PC-9 (cell line): ENCODE measurements around the gene CNTN4. TPM values are rescaled to one million over a fixed set of nuclear protein-coding genes. Genes with fewer than 3 reads are reported as not detected.

ENCODE experiments used
- BruUV-seq: library from RNA; stranded (reverse); fragments of 400-500 nt; replicated peaks from 2 replicates; lab custom pipeline; 2021; lab: Mats Ljungman, UMichigan
- CTCF ChIA-PET: fragments of 300-600 bp; sonication (Branson Sonifier 250); formaldehyde crosslinking; loops from one replicate; lab custom pipeline; 2022; ENCODE audit warnings: antibody characterized with exemption; lab: Charles Lee
- POLR2A ChIA-PET: fragments of 300-600 bp; sonication (Branson Sonifier 250); formaldehyde crosslinking; loops from one replicate; lab custom pipeline; 2022; ENCODE audit warnings: antibody characterized with exemption; ENCODE audit not compliant: unreplicated experiment; lab: Charles Lee
- DNase-seq, 2 experiments: peaks; one replicate each; pipeline versions ENCODE4 v3.0.0 to v3.0.0-alpha.2; 2015 to 2022; ENCODE audit warnings: mixed read lengths in 1 of 2
- H2AFZ ChIP-seq: fragments of 200-600 bp; sonication (generic); 2 replicates; pipeline ENCODE4 v1.8.1; 2017; ENCODE audit warnings: antibody characterized with exemption
- H3F3A ChIP-seq: fragments of 200-600 bp; sonication (generic); 2 replicates; pipeline ENCODE4 v1.8.1; 2017; ENCODE audit warnings: antibody characterized with exemption, mild to moderate bottlenecking, low read depth; ENCODE audit not compliant: insufficient read depth
- H3K27ac ChIP-seq: fragments of 200-600 bp; sonication (generic); 2 replicates; pipeline ENCODE4 v1.6.1; 2016; ENCODE audit warnings: mixed run types
- H3K27me3 ChIP-seq: fragments of 200-600 bp; sonication (generic); 2 replicates; pipeline ENCODE4 v1.6.1; 2016; ENCODE audit warnings: low read depth, mixed run types; ENCODE audit not compliant: insufficient read depth
- H3K36me3 ChIP-seq: fragments of 200-600 bp; sonication (generic); 2 replicates; pipeline ENCODE4 v1.6.1; 2016; ENCODE audit warnings: low read depth, mixed run types
- H3K4me1 ChIP-seq: fragments of 200-600 bp; sonication (generic); replicated peaks from 2 replicates; pipeline ENCODE4 v1.6.1; 2016; ENCODE audit warnings: mixed run types; ENCODE audit not compliant: insufficient read depth
- H3K4me2 ChIP-seq: fragments of 200-600 bp; sonication (generic); 2 replicates; pipeline ENCODE4 v1.6.1; 2017; ENCODE audit warnings: mixed run types
- H3K4me3 ChIP-seq: fragments of 200-600 bp; sonication (generic); 2 replicates; pipeline ENCODE4 v1.6.1; 2016; ENCODE audit warnings: mixed run types
- H3K79me2 ChIP-seq: fragments of 200-600 bp; sonication (generic); 2 replicates; pipeline ENCODE4 v1.6.1; 2017; ENCODE audit warnings: low read depth, mixed run types
- H3K9me2 ChIP-seq: fragments of 200-600 bp; sonication (generic); 2 replicates; pipeline ENCODE4 v1.8.1; 2017; ENCODE audit warnings: mild to moderate bottlenecking; ENCODE audit not compliant: insufficient read depth
- H3K9me3 ChIP-seq: fragments of 200-600 bp; sonication (generic); 2 replicates; pipeline ENCODE4 v1.8.1; 2016; ENCODE audit warnings: low read depth; ENCODE audit not compliant: insufficient read depth
- H4K20me1 ChIP-seq: fragments of 200-600 bp; sonication (generic); 2 replicates; pipeline ENCODE4 v1.8.1; 2017; ENCODE audit not compliant: insufficient read depth
- CTCF ChIP-seq: fragments of 200-600 bp; sonication (generic); conservative IDR thresholded peaks from 2 replicates; pipeline ENCODE4 v1.6.1; 2017; ENCODE audit warnings: mixed run types, antibody characterized with exemption, mild to moderate bottlenecking, moderate library complexity
- EZH2 ChIP-seq: fragments of 200-600 bp; sonication (generic); IDR thresholded peaks from 2 replicates; pipeline ENCODE4 v1.8.0; 2017; ENCODE audit warnings: antibody characterized with exemption, low read depth
- intact Hi-C: fragments of 100-400 bp; cut with micrococcal nuclease; formaldehyde crosslinking; loops from one replicate; pipeline ENCODE4 v1.10.0; 2022; ENCODE audit not compliant: unreplicated experiment
- total RNA-seq: library from RNA; stranded (reverse); gene quantifications from 2 replicates; pipeline ENCODE4 v1.2.3, GENCODE V29; 2021

The CNTN4 gene
- total RNA-seq, 1 experiment from 2014 or later = not detected

DNA sequence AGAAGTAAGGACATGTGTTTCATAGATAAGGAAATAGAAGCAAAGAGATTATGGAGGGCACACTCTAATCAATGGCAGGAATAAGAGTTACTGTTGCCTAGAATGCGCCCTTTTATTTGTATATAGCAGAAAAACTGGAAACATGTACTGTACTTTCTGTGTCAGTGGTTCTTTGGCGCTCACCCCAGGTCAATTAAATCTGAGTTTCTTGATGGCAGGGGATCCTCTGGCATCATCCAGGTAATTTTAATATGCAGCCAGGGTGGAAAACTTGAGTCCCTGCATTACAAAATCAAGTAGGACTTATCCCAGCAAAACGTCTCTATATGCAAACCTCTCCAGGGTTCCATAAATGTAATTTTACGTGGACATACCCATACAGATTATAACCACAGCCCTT is 727.4 kb downstream of the CNTN4 start:
- H2AFZ ChIP-seq = no peak overlapping the region
- DNase-seq = no peak
- no peaks in the 10 kb centered on the region for H3K79me2 ChIP-seq
- no TSS peak for BruUV-seq
- H3K36me3 ChIP-seq = no peaks in the 10 kb centered on the region
- no peak overlapping the region for H3K4me3 ChIP-seq
- no peaks in the 10 kb centered on the region for H3K27me3 ChIP-seq
- intact Hi-C loops = no loop called here
- H3K4me2 ChIP-seq = no peak overlapping the region
- ChIA-PET CTCF (no interaction called here), POLR2A (no interaction called here)
- no peaks in the 10 kb centered on the region for H3K9me3 ChIP-seq
- TF ChIP-seq CTCF = no peak
- TF ChIP-seq EZH2 = no peak
- H3K4me1 ChIP-seq = no peaks in the 10 kb centered on the region
- H3F3A ChIP-seq = no peaks in the 10 kb centered on the region
- H3K9me2 ChIP-seq = no peaks in the 10 kb centered on the region
- H4K20me1 ChIP-seq = no peaks in the 10 kb centered on the region
- no peak overlapping the region for H3K27ac ChIP-seq

GRCh38 chr3:2826453-2826852 is 727.8 kb downstream of the CNTN4 start:
- ChIA-PET POLR2A (no interaction called here), CTCF (no interaction called here)
- H3F3A ChIP-seq = no peaks in the 10 kb centered on the region
- DNase-seq = no peak
- TF ChIP-seq EZH2 = no peak
- no peak for TF ChIP-seq CTCF
- H3K9me3 ChIP-seq = no peaks in the 10 kb centered on the region
- H3K36me3 ChIP-seq = no peaks in the 10 kb centered on the region
- H3K27ac ChIP-seq = no peak overlapping the region
- no peak overlapping the region for H2AFZ ChIP-seq
- no peaks in the 10 kb centered on the region for H3K27me3 ChIP-seq
- BruUV-seq = no TSS peak
- H3K4me2 ChIP-seq = no peak overlapping the region
- intact Hi-C loops = no loop called here
- no peaks in the 10 kb centered on the region for H4K20me1 ChIP-seq
- no peaks in the 10 kb centered on the region for H3K79me2 ChIP-seq
- H3K9me2 ChIP-seq = no peaks in the 10 kb centered on the region
- H3K4me3 ChIP-seq = no peak overlapping the region
- no peaks in the 10 kb centered on the region for H3K4me1 ChIP-seq

GRCh38 chr3:2837239-2837638 is 738.6 kb downstream of the CNTN4 start:
- H3K79me2 ChIP-seq = no peaks in the 10 kb centered on the region
- H3K4me3 ChIP-seq = no peak overlapping the region
- no peaks in the 10 kb centered on the region for H3K27me3 ChIP-seq
- POLR2A ChIA-PET = no interaction called here
- no peaks in the 10 kb centered on the region for H4K20me1 ChIP-seq
- no peak for DNase-seq
- no peaks in the 10 kb centered on the region for H3K9me3 ChIP-seq
- no peaks in the 10 kb centered on the region for H3F3A ChIP-seq
- H3K4me1 ChIP-seq = no peaks in the 10 kb centered on the region
- CTCF ChIA-PET = no interaction called here
- no peaks in the 10 kb centered on the region for H3K9me2 ChIP-seq
- intact Hi-C loops = no loop called here
- BruUV-seq = no TSS peak
- H2AFZ ChIP-seq = no peak overlapping the region
- TF ChIP-seq EZH2 = no peak
- TF ChIP-seq CTCF = no peak
- H3K27ac ChIP-seq = no peak overlapping the region
- H3K4me2 ChIP-seq = no peak overlapping the region
- H3K36me3 ChIP-seq = no peaks in the 10 kb centered on the region
